Measurements from ENCODE around the gene MAP3K5.

MAP3K5 gene

DNA sequence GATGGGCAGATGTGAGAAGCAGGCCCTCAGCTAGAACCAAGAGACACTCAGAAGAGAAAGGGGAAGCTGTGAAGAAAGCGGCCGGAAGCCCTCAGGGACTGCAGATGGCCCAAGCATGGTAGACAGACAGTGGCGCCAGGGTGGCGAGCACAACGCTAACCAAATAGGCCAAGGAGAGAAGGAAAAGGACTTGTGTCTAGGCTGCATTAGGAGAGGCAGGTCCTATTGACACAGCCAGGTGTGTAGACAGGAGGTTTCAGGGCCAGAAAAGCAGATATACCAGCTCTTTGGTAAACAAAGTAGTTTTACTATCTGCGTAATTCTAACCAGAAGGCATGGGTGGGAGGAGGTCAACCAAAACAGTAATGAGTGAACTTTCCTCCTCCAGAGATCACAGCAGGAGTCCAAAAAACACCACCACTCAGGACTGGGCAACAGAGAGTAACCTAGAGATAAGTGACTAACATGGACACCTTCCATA, 226.2 kb downstream of the MAP3K5 start:
- TF ChIP-seq POLR2AphosphoS5 (IDR thresholded peaks at IDR 0.05; ENCODE audit: low read depth, low read length): no peak
- TF ChIP-seq TAF1 (IDR thresholded peaks at IDR 0.05; ENCODE audit: borderline replicate concordance, insufficient read depth, low read length): no peak
- no peak for TF ChIP-seq FOXP2 (optimal IDR thresholded peaks at IDR 0.05; ENCODE audit: borderline replicate concordance, extremely low read depth, extremely low read length, insufficient read depth)
- TF ChIP-seq, protein P1, sequence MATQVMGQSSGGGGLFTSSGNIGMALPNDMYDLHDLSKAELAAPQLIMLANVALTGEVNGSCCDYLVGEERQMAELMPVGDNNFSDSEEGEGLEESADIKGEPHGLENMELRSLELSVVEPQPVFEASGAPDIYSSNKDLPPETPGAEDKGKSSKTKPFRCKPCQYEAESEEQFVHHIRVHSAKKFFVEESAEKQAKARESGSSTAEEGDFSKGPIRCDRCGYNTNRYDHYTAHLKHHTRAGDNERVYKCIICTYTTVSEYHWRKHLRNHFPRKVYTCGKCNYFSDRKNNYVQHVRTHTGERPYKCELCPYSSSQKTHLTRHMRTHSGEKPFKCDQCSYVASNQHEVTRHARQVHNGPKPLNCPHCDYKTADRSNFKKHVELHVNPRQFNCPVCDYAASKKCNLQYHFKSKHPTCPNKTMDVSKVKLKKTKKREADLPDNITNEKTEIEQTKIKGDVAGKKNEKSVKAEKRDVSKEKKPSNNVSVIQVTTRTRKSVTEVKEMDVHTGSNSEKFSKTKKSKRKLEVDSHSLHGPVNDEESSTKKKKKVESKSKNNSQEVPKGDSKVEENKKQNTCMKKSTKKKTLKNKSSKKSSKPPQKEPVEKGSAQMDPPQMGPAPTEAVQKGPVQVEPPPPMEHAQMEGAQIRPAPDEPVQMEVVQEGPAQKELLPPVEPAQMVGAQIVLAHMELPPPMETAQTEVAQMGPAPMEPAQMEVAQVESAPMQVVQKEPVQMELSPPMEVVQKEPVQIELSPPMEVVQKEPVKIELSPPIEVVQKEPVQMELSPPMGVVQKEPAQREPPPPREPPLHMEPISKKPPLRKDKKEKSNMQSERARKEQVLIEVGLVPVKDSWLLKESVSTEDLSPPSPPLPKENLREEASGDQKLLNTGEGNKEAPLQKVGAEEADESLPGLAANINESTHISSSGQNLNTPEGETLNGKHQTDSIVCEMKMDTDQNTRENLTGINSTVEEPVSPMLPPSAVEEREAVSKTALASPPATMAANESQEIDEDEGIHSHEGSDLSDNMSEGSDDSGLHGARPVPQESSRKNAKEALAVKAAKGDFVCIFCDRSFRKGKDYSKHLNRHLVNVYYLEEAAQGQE (IDR thresholded peaks at IDR 0.05; ENCODE audit: insufficient read depth in 1 of 2, low read depth in 2 of 2, low read length in 2 of 2): no peak
- TF ChIP-seq SIN3A (IDR thresholded peaks at IDR 0.05; ENCODE audit: borderline replicate concordance, insufficient read depth, low read length): no peak

DNA sequence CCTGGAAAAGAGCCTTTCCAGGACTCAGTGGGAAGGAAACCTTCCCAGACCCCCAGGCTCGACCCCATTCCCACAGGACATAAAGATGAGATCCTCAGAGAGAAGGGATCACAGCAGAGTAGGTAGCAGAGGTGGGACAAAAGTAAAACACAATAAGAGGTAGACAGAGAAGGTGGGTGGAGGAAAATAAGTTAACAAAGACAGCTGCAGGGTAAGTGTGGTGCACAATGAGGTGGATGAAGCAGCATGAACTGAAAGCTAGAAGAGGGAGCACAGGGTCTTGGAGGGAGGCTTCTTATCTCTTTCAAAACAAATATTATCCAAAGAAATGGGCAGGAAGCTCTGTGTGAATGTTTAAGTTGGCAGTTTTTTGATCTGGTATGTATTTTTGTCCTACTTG, 228.1 kb downstream of the MAP3K5 start:
- TF ChIP-seq, protein P1 (IDR thresholded peaks at IDR 0.05; ENCODE audit: insufficient read depth in 1 of 2, low read depth in 2 of 2, low read length in 2 of 2): no peak
- TF ChIP-seq FOXP2 (optimal IDR thresholded peaks at IDR 0.05; ENCODE audit: borderline replicate concordance, extremely low read depth, extremely low read length, insufficient read depth): no peak
- no peak for TF ChIP-seq SIN3A (IDR thresholded peaks at IDR 0.05; ENCODE audit: borderline replicate concordance, insufficient read depth, low read length)
- no peak for TF ChIP-seq TAF1 (IDR thresholded peaks at IDR 0.05; ENCODE audit: borderline replicate concordance, insufficient read depth, low read length)
- TF ChIP-seq POLR2AphosphoS5 (IDR thresholded peaks at IDR 0.05; ENCODE audit: low read depth, low read length): no peak

- TF ChIP-seq, protein P1 (IDR thresholded peaks at IDR 0.05; ENCODE audit: insufficient read depth in 1 of 2, low read depth in 2 of 2, low read length in 2 of 2): no peak
- TF ChIP-seq POLR2AphosphoS5 (IDR thresholded peaks at IDR 0.05; ENCODE audit: low read depth, low read length) (no peak), SIN3A (IDR thresholded peaks at IDR 0.05; ENCODE audit: borderline replicate concordance, insufficient read depth, low read length) (no peak)
These were observed 228.7 kb downstream of the MAP3K5 start for GRCh38 chr6:136563386-136564152.

- TF ChIP-seq POLR2AphosphoS5 (IDR thresholded peaks at IDR 0.05; ENCODE audit: low read depth, low read length) (no peak), FOXP2 (optimal IDR thresholded peaks at IDR 0.05; ENCODE audit: borderline replicate concordance, extremely low read depth, extremely low read length, insufficient read depth) (no peak), TAF1 (IDR thresholded peaks at IDR 0.05; ENCODE audit: borderline replicate concordance, insufficient read depth, low read length) (no peak), SIN3A (IDR thresholded peaks at IDR 0.05; ENCODE audit: borderline replicate concordance, insufficient read depth, low read length) (no peak)
- TF ChIP-seq, protein P1 (IDR thresholded peaks at IDR 0.05; ENCODE audit: insufficient read depth in 1 of 2, low read depth in 2 of 2, low read length in 2 of 2): no peak
These were observed 230.1 kb downstream of the MAP3K5 start for GRCh38 chr6:136562211-136562610.
